Measurements from ENCODE around the gene NFIA.

NFIA gene

GRCh38 chr1:61480273-61480935 lies 398.0 kb downstream of the NFIA start:
- DNase-seq: no peak
- intact Hi-C loops (cut with DNase I): no loop called here

- DNase-seq: no peak
- intact Hi-C loops (cut with DNase I): no loop called here
These were observed 399.0 kb downstream of the NFIA start for GRCh38 chr1:61481315-61481715.

DNA sequence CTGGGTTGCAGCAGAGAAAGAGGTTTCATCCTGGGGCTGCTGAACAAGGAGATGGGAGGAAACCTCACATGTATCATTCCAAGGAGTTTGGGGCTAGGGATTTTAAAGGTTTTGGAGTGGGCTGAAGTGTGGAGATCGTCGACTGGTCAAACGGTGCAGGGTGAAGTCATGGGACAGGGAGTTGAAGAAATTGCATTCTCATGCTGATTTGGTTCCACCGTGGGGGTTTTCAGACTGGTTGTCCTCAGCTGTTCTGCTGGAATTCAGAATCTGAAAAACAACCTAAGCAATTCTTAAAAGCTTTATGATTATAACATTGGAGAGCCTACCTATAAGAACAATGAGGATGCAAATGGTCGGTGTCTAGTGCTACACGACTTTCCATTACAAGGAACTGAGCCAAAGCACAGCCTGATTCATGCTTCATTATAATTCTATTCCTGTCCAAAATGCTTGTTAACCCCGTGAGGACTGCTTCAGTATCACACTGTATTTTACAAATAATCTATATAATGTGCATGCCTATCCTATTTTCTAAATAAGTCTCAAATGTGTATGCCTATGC lies 399.9 kb downstream of the NFIA start:
- no peak for DNase-seq

DNA sequence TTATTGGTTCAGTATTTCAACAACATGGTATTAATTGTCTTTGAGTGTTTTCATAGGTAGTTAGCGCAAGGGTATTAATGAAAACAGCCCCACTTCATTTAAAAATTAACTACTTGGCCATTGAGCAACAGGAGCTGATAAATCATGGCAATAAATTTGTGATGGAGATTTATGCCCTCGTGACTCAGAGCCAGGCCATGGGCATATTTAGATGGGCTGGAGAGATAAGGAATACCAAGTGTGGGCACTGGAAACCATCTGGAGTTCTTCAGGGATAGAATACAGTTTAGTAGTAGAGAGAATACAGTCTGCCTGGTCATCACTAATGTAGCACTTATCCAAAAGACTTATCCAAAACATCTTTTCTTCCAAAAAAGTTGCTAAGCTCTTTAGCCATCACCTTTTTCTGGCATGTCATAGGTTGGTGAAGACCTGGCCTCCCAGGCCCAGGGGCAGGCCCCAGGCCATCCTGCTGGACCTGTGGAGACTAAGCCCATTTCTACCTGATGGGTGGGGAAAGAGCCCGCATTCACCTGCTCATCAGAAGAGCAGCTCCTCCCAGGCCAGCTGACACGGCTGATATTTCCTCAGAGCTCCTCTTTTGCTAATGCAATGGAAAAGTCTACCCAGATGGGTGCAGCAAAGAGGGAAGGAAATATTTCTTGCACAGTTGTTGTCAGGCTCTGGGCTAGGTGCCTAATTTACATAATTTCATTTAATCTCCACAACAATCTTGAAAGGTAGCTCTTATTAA lies 404.6 kb downstream of the NFIA start:
- no peak for DNase-seq
- intact Hi-C loops (cut with DNase I): no loop called here

More for the DNA sequence above, 399.9 kb downstream of the NFIA start:
- intact Hi-C loops (cut with DNase I): no loop called here

DNA sequence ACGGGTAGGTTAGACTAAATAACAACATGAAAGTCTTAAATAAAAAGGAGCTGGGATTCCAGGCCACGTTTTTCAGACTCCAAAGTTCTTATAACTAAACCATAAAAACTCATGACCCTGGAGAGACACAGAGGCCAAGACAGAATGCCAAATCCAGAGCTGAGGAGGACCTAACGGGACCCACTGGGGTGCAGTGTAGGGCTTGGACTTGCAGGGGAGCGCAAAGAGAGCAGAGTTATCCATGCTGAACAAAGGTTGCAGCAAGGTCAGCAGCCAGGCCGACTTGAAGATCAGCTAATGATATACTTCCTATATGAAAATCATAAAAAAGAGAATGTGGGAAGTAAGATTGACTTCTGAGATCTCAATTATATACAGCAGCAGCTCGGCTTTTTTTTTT lies 405.4 kb downstream of the NFIA start:
- no peak for DNase-seq
- intact Hi-C loops (cut with DNase I): no loop called here

- no peak for DNase-seq
- intact Hi-C loops (cut with DNase I): no loop called here
These were observed 408.6 kb downstream of the NFIA start for GRCh38 chr1:61490924-61491323.

DNA sequence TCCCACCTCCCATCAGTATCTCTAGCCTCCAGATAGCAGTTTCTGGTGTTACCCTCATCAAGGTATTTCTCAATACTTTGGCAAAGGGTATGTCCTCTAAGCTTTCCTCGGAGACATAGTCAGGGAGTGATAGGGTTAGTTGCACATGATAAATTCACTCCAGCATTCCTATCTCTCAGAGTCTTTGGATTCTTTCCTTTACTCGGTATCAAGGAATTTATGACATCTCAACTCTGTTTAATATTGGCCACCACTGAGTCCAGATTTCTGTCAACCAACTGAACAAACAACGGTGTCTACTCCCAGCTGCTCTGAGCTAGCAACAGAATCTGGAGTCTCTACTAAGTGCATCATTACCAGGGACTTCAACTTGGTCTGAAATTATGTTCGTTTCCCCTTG lies 409.1 kb downstream of the NFIA start:
- DNase-seq: no peak
- intact Hi-C loops (cut with DNase I): no loop called here

GRCh38 chr1:61494000-61494399 lies 411.6 kb downstream of the NFIA start:
- no peak for DNase-seq
- intact Hi-C loops (cut with DNase I): no loop called here

DNA sequence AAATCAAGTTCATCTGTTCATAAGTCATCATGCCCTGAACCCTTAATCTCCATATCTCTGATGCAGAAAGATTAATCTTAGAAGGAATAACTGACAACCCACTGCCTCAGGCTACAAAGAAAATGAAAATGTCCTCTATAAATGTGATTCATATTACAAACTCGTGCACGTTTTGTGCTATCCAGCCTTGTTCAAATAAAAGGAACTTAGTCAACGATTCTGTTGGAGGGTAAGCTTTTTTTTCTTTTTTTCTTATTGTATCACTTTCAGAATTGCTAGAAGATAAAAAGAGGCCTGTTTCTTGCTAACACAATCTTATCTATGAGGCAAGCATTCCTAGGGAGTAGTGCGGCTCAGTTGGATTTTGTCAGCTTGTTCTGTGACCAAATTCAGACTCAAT lies 414.1 kb downstream of the NFIA start:
- intact Hi-C loops (cut with DNase I): no loop called here
- DNase-seq: no peak

DNA sequence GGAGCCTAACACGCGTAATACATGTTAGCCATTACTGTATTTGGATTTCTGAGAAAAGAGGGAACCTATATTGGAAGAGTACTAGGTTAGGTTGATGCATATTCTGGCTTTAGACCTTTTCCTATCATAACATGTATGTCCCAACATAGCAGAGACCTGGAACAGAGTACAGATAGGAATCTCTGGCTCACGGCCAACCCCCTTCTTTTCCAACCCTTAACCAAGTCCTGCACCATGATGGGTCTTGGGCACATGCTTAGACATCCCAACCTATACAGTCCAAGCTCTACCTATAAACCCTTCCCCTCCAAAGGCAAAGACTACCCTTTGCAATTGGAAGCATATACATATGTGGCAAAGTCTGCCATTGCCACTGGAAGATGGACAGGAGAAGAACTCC lies 414.7 kb downstream of the NFIA start:
- DNase-seq: no peak
- intact Hi-C loops (cut with DNase I): no loop called here

DNA sequence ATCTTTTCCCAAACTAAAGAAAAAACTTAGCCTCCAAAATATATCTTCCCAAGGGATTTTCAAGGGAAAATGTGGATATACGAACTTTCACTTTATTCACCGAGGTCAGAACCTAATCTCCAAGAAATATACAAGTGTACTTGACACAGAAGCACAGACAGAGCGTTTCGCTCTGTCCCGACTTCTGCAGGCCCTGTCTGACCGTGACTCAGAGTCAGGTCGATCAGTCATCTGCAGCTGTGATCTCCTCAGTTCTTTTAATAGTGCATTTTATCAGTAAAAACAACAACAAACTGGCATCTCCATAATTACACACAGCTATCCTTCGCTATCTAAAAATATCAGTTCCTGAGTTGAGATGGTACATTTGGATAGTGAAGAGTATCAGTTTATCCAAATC lies 416.0 kb downstream of the NFIA start:
- intact Hi-C loops (cut with DNase I): no loop called here
- DNase-seq: no peak

DNA sequence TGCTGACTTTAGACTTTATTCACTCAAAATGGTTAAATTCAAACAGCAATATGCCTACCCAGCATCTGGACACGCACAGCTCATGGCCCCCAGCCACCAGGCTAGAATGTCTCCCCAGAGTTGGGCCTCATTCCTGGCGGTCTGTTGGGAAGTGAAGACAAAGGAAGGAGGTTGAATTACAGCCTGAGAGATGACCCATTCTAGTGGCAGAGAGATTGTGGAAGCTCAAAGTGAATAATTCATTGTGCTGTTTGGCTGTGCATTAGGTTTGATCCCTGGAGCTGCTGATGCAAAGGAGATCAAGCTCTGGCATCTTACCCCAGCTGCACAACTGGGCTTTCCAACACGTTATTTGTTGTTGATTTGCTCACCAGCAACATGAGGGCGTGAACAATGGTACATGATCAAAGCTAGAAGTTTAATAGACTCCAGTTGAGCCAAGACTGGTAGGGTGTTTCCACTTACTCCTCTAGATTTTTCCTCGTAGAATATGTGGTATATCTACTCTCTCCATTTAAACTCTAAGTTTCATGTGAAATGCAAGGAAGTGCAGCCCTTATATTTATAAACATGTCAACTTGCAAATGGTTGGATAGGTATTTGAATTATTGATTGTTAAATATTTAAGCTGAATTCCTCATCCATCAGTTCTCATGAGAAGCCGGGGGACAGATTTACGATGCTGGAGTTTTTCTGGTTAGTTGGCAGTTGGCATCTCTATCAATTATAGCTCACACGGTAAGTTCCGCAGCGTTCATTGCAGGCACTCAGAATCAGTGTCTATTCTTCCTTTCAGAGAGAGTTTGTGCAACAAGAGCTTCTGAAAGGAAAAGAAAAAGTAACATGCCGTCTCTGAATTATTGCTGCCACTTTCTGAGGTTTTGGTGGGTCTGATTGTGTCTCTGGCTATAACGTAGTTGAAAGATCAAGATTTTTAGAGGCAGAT lies 419.9 kb downstream of the NFIA start:
- no peak for DNase-seq
- intact Hi-C loops (cut with DNase I): no loop called here

DNA sequence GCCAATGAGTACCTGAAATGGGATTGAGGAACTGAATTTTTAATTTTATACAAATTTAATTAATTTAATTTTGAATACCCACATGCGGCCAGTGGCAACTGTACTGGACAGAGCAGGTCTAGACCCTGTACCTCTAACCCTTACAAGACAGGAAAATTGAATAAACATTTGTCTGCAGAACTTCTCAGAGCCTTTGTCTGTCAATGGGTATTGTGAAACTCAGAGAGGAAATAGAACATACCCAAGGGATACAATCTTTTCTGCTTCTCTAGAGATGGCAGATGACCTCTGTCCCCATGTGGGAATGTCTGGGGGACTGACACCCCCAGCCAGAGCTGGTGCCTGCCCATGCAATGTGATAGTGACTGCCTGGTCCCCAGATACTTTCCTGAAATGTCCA lies 421.9 kb downstream of the NFIA start:
- intact Hi-C loops (cut with DNase I): no loop called here
- no peak for DNase-seq

- DNase-seq: no peak
- intact Hi-C loops (cut with DNase I): no loop called here
These were observed 422.6 kb downstream of the NFIA start for GRCh38 chr1:61504852-61505390.

DNA sequence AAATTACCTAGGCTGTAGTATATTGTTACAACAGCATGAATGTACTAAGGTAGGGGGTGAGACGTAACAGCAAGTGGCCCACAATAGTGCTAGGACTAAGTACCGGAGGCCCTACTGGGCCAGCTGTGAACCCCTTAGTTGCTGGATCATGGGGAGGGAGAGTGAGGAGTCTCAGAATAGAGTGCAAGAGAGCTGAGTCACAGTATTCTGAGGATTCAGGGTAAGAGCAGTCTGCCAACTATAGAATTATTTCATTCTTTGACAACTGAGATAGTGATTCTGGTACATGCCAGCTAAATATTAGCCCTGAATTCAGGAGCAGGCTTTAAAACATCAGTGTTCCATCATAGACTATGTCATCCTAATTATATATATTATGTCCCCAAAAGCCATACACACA lies 423.9 kb downstream of the NFIA start:
- no peak for DNase-seq
- intact Hi-C loops (cut with DNase I): no loop called here

DNA sequence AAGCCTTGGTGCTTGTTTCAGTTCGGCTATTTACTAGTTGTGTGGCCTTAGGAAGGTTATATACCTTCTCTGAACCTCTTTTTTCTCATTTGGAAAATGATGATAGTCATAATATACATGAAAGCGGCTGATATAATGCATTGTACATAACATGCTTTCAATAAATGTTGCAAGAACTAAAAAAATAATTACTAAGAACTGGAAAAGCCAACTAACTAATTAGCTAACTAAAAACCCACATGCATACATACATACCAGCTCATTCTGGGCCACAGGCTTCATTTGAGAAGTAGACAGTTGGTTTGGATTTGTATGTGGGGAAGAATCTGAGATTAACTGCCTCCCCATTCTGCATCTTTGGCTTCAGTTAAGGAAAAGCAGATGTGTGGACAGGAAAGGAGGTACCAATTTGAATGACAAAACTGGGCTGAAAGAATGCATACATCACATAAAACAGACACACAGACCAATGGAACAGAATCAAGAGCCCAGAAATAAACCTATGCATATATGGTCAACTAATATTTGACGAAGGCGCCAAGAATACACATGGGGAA lies 424.7 kb downstream of the NFIA start:
- DNase-seq: no peak
- intact Hi-C loops (cut with DNase I): no loop called here
